Stimulated activated CD8-positive, alpha-beta memory T cell treated with anti-CD3 and anti-CD28 coated beads, Interleukin-12 subunit alpha, Interleukin-12 subunit beta, amount 100 ng/mL, for 4 hours (primary cell): Measurements from ENCODE around the gene YEATS4.

Experiments used
- DNase-seq: peaks from one replicate; pipeline ENCODE4 v3.0.0-alpha.2; 2020; ENCODE audit warnings: low read depth

YEATS4 gene

GRCh38 chr12:69392179-69392928 is 32.8 kb downstream of the YEATS4 start:
- no peak for DNase-seq

- no peak for DNase-seq
Observed at GRCh38 chr12:69396041-69396440, 36.5 kb downstream of the YEATS4 start.

GRCh38 chr12:69396963-69397362 is 37.4 kb downstream of the YEATS4 start:
- no peak for DNase-seq

- no peak for DNase-seq
Observed at GRCh38 chr12:69397978-69398377, 38.4 kb downstream of the YEATS4 start.

GRCh38 chr12:69401940-69402339 is 42.4 kb downstream of the YEATS4 start:
- no peak for DNase-seq

GRCh38 chr12:69404851-69405565 is 45.5 kb downstream of the YEATS4 start:
- DNase-seq, result no peak

GRCh38 chr12:69405566-69405865 is 46.0 kb downstream of the YEATS4 start:
- no peak for DNase-seq

GRCh38 chr12:69406217-69406616 is 46.7 kb downstream of the YEATS4 start:
- DNase-seq, result no peak

GRCh38 chr12:69410571-69410970 is 51.0 kb downstream of the YEATS4 start:
- no peak for DNase-seq

GRCh38 chr12:69412655-69413054 is 53.1 kb downstream of the YEATS4 start:
- DNase-seq, result no peak

GRCh38 chr12:69415471-69416275 is 56.1 kb downstream of the YEATS4 start:
- no peak for DNase-seq

- no peak for DNase-seq
Observed at GRCh38 chr12:69417231-69417630, 57.7 kb downstream of the YEATS4 start.

GRCh38 chr12:69417741-69418167 is 58.2 kb downstream of the YEATS4 start:
- no peak for DNase-seq

GRCh38 chr12:69419701-69420100 is 60.2 kb downstream of the YEATS4 start:
- DNase-seq, result no peak

GRCh38 chr12:69421548-69421947 is 62.0 kb downstream of the YEATS4 start:
- DNase-seq, result no peak

- DNase-seq, result no peak
Observed at GRCh38 chr12:69423037-69423905, 63.7 kb downstream of the YEATS4 start.

GRCh38 chr12:69425417-69425816 is 65.9 kb downstream of the YEATS4 start:
- no peak for DNase-seq

GRCh38 chr12:69428351-69429073 is 69.0 kb downstream of the YEATS4 start:
- DNase-seq, result no peak

GRCh38 chr12:69430942-69431590 is 71.5 kb downstream of the YEATS4 start:
- DNase-seq, result no peak

- no peak for DNase-seq
Observed at GRCh38 chr12:69431591-69432222, 72.2 kb downstream of the YEATS4 start.
